Endothelial cell of umbilical vein (primary cell): ENCODE data around the gene CEP120. TPM values are rescaled to one million over a fixed set of nuclear protein-coding genes. Genes with fewer than 3 reads are reported as not detected.

Experiments used
- BruUV-seq: library from RNA; stranded (reverse); fragments of 400-500 nt; replicated peaks from 2 replicates; lab custom pipeline; 2021; lab: Mats Ljungman, UMichigan
- CTCF ChIA-PET: fragments of 300-600, 350-600 bp; sonication (Branson Sonifier 250); formaldehyde crosslinking; loops from one replicate; lab custom pipeline; 2021; ENCODE audit warnings: antibody characterized with exemption, inconsistent platforms; lab: Charles Lee
- POLR2A ChIA-PET: fragments of 300-600, 350-600 bp; sonication (Branson Sonifier 250); formaldehyde crosslinking; loops from one replicate; lab custom pipeline; 2021; ENCODE audit warnings: antibody characterized with exemption, inconsistent platforms; lab: Charles Lee
- DNase-seq: peaks from one replicate; pipeline ENCODE4 v3.0.0-alpha.2; 2011; ENCODE audit warnings: low read depth, low spot score
- FAIRE-seq: peaks from 2 replicates; lab custom pipeline; 2011; peaks lifted over from hg19 to GRCh38; lab: Jason Lieb, UNC
- H2AFZ ChIP-seq: 2 replicates; pipeline ENCODE4 v1.6.0; 2012; ENCODE audit warnings: low read depth, low read length, control low read depth, inconsistent platforms
- H3K27ac ChIP-seq: 2 replicates; pipeline ENCODE4 v1.5.1; 2011; ENCODE audit warnings: low read depth, mild to moderate bottlenecking, control low read depth, low read length, moderate library complexity; ENCODE audit not compliant: insufficient read depth
- H3K27me3 ChIP-seq, 2 experiments: 2 replicates each; pipeline versions ENCODE4 v1.6.0 to v1.6.1; 2011; ENCODE audit warnings: low read length in 2 of 2, mixed read lengths in 1 of 2; ENCODE audit not compliant: control insufficient read depth in 2 of 2, insufficient read depth in 2 of 2
- H3K36me3 ChIP-seq, 2 experiments: 2 replicates in 1 of 2; 3 replicates in 1 of 2; pipeline ENCODE4 v1.5.1; 2011; ENCODE audit warnings: low read length in 2 of 2, mild to moderate bottlenecking in 1 of 2, moderate library complexity in 1 of 2; ENCODE audit not compliant: control insufficient read depth in 2 of 2, insufficient read depth in 2 of 2; ENCODE audit errors: extremely low read depth in 1 of 2
- H3K4me1 ChIP-seq: 3 replicates; pipeline ENCODE4 v1.5.1; 2011; ENCODE audit warnings: mild to moderate bottlenecking, low read length; ENCODE audit not compliant: control insufficient read depth, insufficient read depth; ENCODE audit errors: extremely low read depth
- H3K4me2 ChIP-seq: 2 replicates; pipeline ENCODE4 v1.6.1; 2011; ENCODE audit warnings: low read length, control low read depth, mixed read lengths; ENCODE audit not compliant: insufficient read depth
- H3K4me3 ChIP-seq, 3 experiments: fragments of 200-600 bp in 1 of 3; sonication (generic), shearing (Covaris generic) in 1 of 3; replicated peaks in 1 of 3; 2 replicates each; pipeline ENCODE4 v1.5.1; 2011 to 2016; ENCODE audit warnings: control low read depth in 3 of 3, low read length in 3 of 3, mild to moderate bottlenecking in 2 of 3, inconsistent platforms in 1 of 3, low read depth in 1 of 3, moderate library complexity in 1 of 3; ENCODE audit not compliant: insufficient read depth in 1 of 3
- H3K79me2 ChIP-seq: 2 replicates; pipeline ENCODE4 v1.6.0; 2012; ENCODE audit warnings: low read length, inconsistent platforms; ENCODE audit not compliant: control insufficient read depth, insufficient read depth
- H3K9ac ChIP-seq: replicated peaks from 2 replicates; pipeline ENCODE3; 2011; ENCODE audit warnings: low read length, control low read depth; ENCODE audit not compliant: insufficient read depth; ENCODE audit errors: extremely low read depth
- H3K9me1 ChIP-seq: replicated peaks from 3 replicates; pipeline ENCODE4 v1.6.0; 2011; ENCODE audit warnings: mild to moderate bottlenecking, low read length; ENCODE audit not compliant: control insufficient read depth, insufficient read depth; ENCODE audit errors: extremely low read depth
- H3K9me3 ChIP-seq: replicated peaks from 2 replicates; pipeline ENCODE4 v1.5.1; 2012; ENCODE audit warnings: low read length, inconsistent platforms; ENCODE audit not compliant: control insufficient read depth, insufficient read depth
- H4K20me1 ChIP-seq: replicated peaks from 2 replicates; pipeline ENCODE3; 2011; ENCODE audit warnings: mild to moderate bottlenecking, low read length; ENCODE audit not compliant: control insufficient read depth, insufficient read depth; ENCODE audit errors: extremely low read depth
- EZH2 ChIP-seq: IDR thresholded peaks from 2 replicates; pipeline ENCODE4 v1.6.1; 2012; ENCODE audit warnings: borderline replicate concordance, low read depth, mild to moderate bottlenecking, moderate library complexity, low read length, inconsistent platforms; ENCODE audit not compliant: severe bottlenecking
- FOS ChIP-seq: IDR thresholded peaks from 2 replicates; pipeline ENCODE4 v1.6.1; 2011; ENCODE audit warnings: mild to moderate bottlenecking, low read length, moderate library complexity, borderline replicate concordance; ENCODE audit not compliant: insufficient read depth
- GATA2 ChIP-seq: IDR thresholded peaks from 2 replicates; pipeline ENCODE4 v1.7.0; 2011; ENCODE audit warnings: low read depth, mild to moderate bottlenecking, moderate library complexity, mixed read lengths, low read length; ENCODE audit not compliant: insufficient read length, insufficient read depth
- JUN ChIP-seq: IDR thresholded peaks from 2 replicates; pipeline ENCODE4 v1.6.1; 2011; ENCODE audit warnings: borderline replicate concordance, low read depth; ENCODE audit not compliant: insufficient read length, insufficient read depth
- MYC ChIP-seq: IDR thresholded peaks from one replicate; pipeline ENCODE4 v1.6.1; 2011; ENCODE audit warnings: mild to moderate bottlenecking, low read depth, low read length
- POLR2A ChIP-seq: IDR thresholded peaks from 2 replicates; pipeline ENCODE4 v1.6.1; 2012; ENCODE audit warnings: low read depth, mild to moderate bottlenecking, control low read depth, low read length
- POLR2AphosphoS5 ChIP-seq: IDR thresholded peaks from 2 replicates; pipeline ENCODE4 v1.6.1; 2012; ENCODE audit warnings: low read depth, mild to moderate bottlenecking, control low read depth, low read length, moderate library complexity; ENCODE audit not compliant: insufficient read depth
- dilution Hi-C: fragments of 300-500 bp; cut with MboI; formaldehyde crosslinking; loops from one replicate; pipeline ENCODE4 v1.15.0; 2019; ENCODE audit warnings: low sequenced_read_pairs; ENCODE audit not compliant: extremely low pct_ligation_motif_present
- intact Hi-C: fragments of 100-400 bp; cut with micrococcal nuclease; formaldehyde crosslinking; loops from one replicate; pipeline ENCODE4 v1.10.0; 2022
- polyA plus RNA-seq, 4 experiments: library from polyadenylated mRNA; depleted of rRNA in 3 of 4; stranded (reverse) in 3 of 4; unstranded in 1 of 4; fragments of >200 nt; gene quantifications; 2 replicates each; pipeline versions ENCODE4 v1.2.1 to v1.2.3, GENCODE V29; 2011 to 2012; ENCODE audit warnings: missing spikeins in 1 of 4
- total RNA-seq: library from RNA; stranded (reverse); gene quantifications from 2 replicates; pipeline ENCODE4 v1.2.3, GENCODE V29; 2021
- TF ChIP-seq, protein P1 (sequence below), 2 donors: IDR thresholded peaks; 1 replicate in 1 of 2; 2 replicates in 1 of 2; pipeline ENCODE4 v1.5.1; 2011; ENCODE audit warnings: low read length in 2 of 2, mild to moderate bottlenecking in 2 of 2, moderate library complexity in 2 of 2, control low read depth in 1 of 2, inconsistent platforms in 1 of 2, low read depth in 1 of 2; ENCODE audit not compliant: insufficient read depth in 1 of 2; ENCODE audit errors: extremely low read depth in 1 of 2
- TF ChIP-seq, protein P2 (sequence below): IDR thresholded peaks from 2 replicates; pipeline ENCODE4 v1.6.1; 2011; ENCODE audit not compliant: insufficient read depth, insufficient read length

The CEP120 gene
- total and polyA plus RNA-seq, 2 donors (not counting 3 experiments of a cell fraction or from before 2014, with no cell fraction given), result 6.6 to 18.8 TPM

DNA sequence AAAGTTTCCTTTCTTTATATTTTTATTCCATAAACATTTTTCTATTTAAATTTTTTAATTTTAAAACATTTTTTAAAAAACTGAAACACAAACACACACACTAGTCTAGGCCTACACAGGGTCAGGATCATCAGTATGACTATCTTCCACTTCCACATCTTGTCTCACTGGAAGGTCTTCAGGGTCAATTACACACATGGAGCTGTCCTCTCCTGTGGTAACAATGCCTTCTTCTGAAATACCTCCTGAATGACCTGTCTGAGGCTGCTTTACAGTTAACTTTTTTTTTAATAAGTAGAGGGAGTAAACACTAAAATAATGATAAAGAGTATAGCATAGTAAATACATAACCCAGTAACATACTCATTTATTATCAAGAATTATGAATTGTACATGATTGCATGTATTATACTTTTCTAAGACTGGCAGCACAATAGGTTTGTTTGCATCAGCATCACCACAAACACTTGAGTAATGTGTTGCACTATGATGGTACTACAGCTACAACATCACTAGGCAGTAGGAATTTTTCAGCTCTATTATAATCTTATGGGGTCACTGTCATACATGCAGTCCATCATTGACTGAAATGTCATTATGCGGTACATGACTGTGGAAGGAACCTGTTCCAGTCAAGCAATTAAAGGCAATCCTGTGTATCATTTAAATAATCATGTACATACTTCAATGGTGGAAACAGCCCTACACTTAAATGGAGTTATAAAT is 17.4 kb upstream of the CEP120 start:
- Histone ChIP-seq H4K20me1 (no peaks in the 10 kb centered on the region), H2AFZ (no peak overlapping the region), H3K27me3 (no peaks in the 10 kb centered on the region), H3K4me2 (no peak overlapping the region), H3K9me1 (no peaks in the 10 kb centered on the region), H3K4me3 (no peak overlapping the region), H3K27ac (no peak overlapping the region), H3K9me3 (no peaks in the 10 kb centered on the region), H3K9ac (no peak overlapping the region), H3K79me2 (no peaks in the 10 kb centered on the region), H3K36me3 (no peaks in the 10 kb centered on the region), H3K4me1 (peaks cover 8% of the 10 kb centered on the region)
- CTCF ChIA-PET, result interaction anchor here (1.1 to 4.0 kb wide), 2 partner anchors 10 to 17 kb away, joined by 3 to 11 read pairs; partner anchors contain the start of gene CEP120
- POLR2A ChIA-PET, result no interaction called here
- FAIRE-seq (no peak), DNase-seq (no peak)
- intact Hi-C loops, result no loop called here
- TF ChIP-seq FOS (no peak), POLR2AphosphoS5 (no peak), JUN (no peak), POLR2A (no peak), GATA2 (no peak), MYC (no peak), EZH2 (no peak)
- TF ChIP-seq, protein P1, sequence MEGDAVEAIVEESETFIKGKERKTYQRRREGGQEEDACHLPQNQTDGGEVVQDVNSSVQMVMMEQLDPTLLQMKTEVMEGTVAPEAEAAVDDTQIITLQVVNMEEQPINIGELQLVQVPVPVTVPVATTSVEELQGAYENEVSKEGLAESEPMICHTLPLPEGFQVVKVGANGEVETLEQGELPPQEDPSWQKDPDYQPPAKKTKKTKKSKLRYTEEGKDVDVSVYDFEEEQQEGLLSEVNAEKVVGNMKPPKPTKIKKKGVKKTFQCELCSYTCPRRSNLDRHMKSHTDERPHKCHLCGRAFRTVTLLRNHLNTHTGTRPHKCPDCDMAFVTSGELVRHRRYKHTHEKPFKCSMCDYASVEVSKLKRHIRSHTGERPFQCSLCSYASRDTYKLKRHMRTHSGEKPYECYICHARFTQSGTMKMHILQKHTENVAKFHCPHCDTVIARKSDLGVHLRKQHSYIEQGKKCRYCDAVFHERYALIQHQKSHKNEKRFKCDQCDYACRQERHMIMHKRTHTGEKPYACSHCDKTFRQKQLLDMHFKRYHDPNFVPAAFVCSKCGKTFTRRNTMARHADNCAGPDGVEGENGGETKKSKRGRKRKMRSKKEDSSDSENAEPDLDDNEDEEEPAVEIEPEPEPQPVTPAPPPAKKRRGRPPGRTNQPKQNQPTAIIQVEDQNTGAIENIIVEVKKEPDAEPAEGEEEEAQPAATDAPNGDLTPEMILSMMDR (IDR thresholded peaks at IDR 0.05; ENCODE audit: extremely low read depth in 1 of 2, insufficient read depth in 1 of 2, low read depth in 1 of 2, low read length in 2 of 2), result no peak
- TF ChIP-seq, protein P2, sequence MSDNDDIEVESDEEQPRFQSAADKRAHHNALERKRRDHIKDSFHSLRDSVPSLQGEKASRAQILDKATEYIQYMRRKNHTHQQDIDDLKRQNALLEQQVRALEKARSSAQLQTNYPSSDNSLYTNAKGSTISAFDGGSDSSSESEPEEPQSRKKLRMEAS, result no peak
- no TSS peak for BruUV-seq
- dilution Hi-C loops, result no loop called here
